ENCODE data around the gene PYROXD2. TPM values are rescaled to one million over a fixed set of nuclear protein-coding genes. Genes with fewer than 3 reads are reported as not detected.

PYROXD2 gene
- total and polyA plus RNA-seq, 2 of the 13 experiments (the other 11 are each of a cell fraction or from before 2014, with no cell fraction given) = 2.0 to 6.2 TPM

DNA sequence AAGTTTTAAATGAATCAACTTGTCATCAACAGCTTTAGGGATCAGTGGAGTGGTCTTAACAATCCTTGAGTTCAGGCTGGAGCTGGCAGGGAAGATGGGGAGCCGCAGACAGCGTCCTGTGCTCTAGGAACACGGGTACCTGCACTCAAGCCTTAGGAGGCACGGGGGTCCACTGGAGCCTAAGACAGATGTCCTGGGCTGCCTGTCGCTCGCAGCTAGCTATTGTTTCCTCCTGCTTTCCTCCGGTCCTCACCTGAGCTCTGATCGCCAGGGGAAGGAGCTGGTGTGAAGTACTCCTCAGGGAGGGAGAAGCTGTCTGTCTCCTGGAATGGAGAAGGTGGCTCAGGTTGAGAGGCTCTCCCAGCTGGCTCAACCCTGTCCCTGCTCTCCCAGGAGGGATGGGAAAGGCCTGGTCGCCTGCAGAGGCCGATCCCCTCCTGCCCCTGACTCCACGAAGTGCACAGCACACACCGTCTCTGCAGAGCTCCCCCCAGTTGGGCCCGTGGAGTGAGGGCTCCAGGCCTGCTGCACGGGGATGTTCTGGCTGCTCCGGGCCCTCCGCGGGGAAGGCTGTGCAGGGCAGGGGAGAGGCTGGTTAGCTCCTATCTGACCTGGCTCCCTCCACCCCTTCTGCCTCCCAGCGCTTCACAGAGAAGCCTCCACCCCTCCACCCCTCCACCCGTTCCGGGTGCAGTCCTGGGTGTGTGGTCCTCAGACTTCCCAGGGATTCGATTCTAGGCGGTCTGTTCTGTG lies 14.5 kb upstream of the PYROXD2 start (continued):
- TF ChIP-seq U2AF2 (IDR thresholded peaks at IDR 0.05; ENCODE audit: low read depth, low read length) = no peak

DNA sequence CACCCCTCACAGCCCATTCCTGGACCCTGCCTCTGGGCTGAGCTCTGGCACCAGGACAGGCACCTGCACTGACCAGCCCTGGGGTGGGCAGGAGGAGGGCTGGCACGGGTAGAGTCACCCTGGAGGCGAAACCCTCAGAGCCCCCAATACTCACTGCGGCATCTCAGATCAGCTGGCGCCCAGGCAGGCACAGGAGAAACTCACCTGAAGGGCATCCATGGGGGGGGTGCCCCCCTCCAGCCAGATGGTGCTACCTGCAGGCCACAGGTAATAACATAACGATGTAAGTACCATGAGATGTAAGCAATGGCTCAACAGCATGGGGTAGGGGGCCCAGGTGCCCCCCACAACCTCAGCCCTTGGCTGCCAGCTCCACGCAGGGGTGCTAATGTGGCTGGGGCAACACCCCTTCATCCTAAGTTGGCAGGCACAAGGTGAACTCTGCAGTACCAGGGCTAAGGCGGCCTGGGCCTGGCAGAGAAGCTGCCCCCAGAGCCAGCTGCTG lies 12.1 kb upstream of the PYROXD2 start:
- BruUV-seq (replicated peaks) = no TSS peak
- no peak for FAIRE-seq
- TF ChIP-seq TCF7L2 (IDR thresholded peaks at IDR 0.05; ENCODE audit: low read depth, low read length) = no peak
- no peak for TF ChIP-seq ELF4 (CRISPR knock-in tag; IDR thresholded peaks at IDR 0.05; ENCODE audit: borderline replicate concordance)
- peak; percentile 45 for TF ChIP-seq AGO2 (optimal IDR thresholded peaks at IDR 0.05; ENCODE audit: low read depth, low read length)
- no peak for TF ChIP-seq ZFAT (CRISPR knock-in tag; conservative IDR thresholded peaks at IDR 0.05)
- no peak for TF ChIP-seq GABPB1 (CRISPR knock-in tag; IDR thresholded peaks at IDR 0.05)
- TF ChIP-seq, protein P1, sequence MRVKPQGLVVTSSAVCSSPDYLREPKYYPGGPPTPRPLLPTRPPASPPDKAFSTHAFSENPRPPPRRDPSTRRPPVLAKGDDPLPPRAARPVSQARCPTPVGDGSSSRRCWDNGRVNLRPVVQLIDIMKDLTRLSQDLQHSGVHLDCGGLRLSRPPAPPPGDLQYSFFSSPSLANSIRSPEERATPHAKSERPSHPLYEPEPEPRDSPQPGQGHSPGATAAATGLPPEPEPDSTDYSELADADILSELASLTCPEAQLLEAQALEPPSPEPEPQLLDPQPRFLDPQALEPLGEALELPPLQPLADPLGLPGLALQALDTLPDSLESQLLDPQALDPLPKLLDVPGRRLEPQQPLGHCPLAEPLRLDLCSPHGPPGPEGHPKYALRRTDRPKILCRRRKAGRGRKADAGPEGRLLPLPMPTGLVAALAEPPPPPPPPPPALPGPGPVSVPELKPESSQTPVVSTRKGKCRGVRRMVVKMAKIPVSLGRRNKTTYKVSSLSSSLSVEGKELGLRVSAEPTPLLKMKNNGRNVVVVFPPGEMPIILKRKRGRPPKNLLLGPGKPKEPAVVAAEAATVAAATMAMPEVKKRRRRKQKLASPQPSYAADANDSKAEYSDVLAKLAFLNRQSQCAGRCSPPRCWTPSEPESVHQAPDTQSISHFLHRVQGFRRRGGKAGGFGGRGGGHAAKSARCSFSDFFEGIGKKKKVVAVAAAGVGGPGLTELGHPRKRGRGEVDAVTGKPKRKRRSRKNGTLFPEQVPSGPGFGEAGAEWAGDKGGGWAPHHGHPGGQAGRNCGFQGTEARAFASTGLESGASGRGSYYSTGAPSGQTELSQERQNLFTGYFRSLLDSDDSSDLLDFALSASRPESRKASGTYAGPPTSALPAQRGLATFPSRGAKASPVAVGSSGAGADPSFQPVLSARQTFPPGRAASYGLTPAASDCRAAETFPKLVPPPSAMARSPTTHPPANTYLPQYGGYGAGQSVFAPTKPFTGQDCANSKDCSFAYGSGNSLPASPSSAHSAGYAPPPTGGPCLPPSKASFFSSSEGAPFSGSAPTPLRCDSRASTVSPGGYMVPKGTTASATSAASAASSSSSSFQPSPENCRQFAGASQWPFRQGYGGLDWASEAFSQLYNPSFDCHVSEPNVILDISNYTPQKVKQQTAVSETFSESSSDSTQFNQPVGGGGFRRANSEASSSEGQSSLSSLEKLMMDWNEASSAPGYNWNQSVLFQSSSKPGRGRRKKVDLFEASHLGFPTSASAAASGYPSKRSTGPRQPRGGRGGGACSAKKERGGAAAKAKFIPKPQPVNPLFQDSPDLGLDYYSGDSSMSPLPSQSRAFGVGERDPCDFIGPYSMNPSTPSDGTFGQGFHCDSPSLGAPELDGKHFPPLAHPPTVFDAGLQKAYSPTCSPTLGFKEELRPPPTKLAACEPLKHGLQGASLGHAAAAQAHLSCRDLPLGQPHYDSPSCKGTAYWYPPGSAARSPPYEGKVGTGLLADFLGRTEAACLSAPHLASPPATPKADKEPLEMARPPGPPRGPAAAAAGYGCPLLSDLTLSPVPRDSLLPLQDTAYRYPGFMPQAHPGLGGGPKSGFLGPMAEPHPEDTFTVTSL (CRISPR knock-in tag; IDR thresholded peaks at IDR 0.05; ENCODE audit: borderline replicate concordance) = no peak
- TF ChIP-seq, protein P2, sequence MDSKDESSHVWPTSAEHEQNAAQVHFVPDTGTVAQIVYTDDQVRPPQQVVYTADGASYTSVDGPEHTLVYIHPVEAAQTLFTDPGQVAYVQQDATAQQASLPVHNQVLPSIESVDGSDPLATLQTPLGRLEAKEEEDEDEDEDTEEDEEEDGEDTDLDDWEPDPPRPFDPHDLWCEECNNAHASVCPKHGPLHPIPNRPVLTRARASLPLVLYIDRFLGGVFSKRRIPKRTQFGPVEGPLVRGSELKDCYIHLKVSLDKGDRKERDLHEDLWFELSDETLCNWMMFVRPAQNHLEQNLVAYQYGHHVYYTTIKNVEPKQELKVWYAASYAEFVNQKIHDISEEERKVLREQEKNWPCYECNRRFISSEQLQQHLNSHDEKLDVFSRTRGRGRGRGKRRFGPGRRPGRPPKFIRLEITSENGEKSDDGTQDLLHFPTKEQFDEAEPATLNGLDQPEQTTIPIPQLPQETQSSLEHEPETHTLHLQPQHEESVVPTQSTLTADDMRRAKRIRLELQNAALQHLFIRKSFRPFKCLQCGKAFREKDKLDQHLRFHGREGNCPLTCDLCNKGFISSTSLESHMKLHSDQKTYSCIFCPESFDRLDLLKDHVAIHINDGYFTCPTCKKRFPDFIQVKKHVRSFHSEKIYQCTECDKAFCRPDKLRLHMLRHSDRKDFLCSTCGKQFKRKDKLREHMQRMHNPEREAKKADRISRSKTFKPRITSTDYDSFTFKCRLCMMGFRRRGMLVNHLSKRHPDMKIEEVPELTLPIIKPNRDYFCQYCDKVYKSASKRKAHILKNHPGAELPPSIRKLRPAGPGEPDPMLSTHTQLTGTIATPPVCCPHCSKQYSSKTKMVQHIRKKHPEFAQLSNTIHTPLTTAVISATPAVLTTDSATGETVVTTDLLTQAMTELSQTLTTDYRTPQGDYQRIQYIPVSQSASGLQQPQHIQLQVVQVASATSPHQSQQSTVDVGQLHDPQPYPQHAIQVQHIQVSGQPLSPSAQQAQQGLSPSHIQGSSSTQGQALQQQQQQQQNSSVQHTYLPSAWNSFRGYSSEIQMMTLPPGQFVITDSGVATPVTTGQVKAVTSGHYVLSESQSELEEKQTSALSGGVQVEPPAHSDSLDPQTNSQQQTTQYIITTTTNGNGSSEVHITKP (CRISPR knock-in tag; IDR thresholded peaks at IDR 0.05; ENCODE audit: low read depth) = no peak
- TF ChIP-seq KLF6 (CRISPR knock-in tag; IDR thresholded peaks at IDR 0.05) = no peak

More for the DNA sequence above, 12.1 kb upstream of the PYROXD2 start:
- Histone ChIP-seq H3K4me2 (ENCODE audit: low read depth, low read length) (no peak overlapping the region), H3K27me3 (ENCODE audit: control insufficient read depth in 1 of 2, insufficient read depth in 2 of 2, low read length in 2 of 2) (no peaks in the 10 kb centered on the region), H3K79me2 (ENCODE audit: insufficient read depth, low read length) (no peaks in the 10 kb centered on the region), H3K9ac (ENCODE audit: insufficient read depth, low read depth, low read length) (no peak overlapping the region), H3K4me3 (replicated peaks in 1 of 3; ENCODE audit: insufficient read depth in 1 of 3, low read depth in 2 of 3, low read length in 3 of 3) (no peak overlapping the region), H3K9me3 (ENCODE audit: low read length) (no peaks in the 10 kb centered on the region), H3K36me3 (replicated peaks in 1 of 2; ENCODE audit: control insufficient read depth in 1 of 2, insufficient read depth in 2 of 2, low read length in 2 of 2) (peaks cover 9 to 31% of the 10 kb centered on the region in 2 experiments), H3K27ac (ENCODE audit: extremely low read length, insufficient read depth, low read length) (no peak overlapping the region), H4K20me1 (ENCODE audit: insufficient read depth, low read length) (0 out of 2 replicates have a peak, but pooled peaks cover 2% of the 10 kb centered on the region), H2AFZ (ENCODE audit: low read length) (no peak overlapping the region), H3K4me1 (ENCODE audit: insufficient read depth, low read length) (peaks cover 10% of the 10 kb centered on the region)
- POLR2A ChIA-PET = interaction anchor here (1.1 kb wide), 1 partner anchor 28 kb away, joined by 3 read pairs; no protein-coding TSS in a partner anchor
- CTCF ChIA-PET (ENCODE audit: low intra/inter-chr PET ratio, low total read pairs) = no interaction called here
- DNase-seq (ENCODE audit: low spot score) (no peak), ATAC-seq (no peak)
- 100% methylated on average over 1 of the region's 7 CpGs for WGBS (ENCODE audit: low lambda C conversion rate)
- intact Hi-C loops (cut with micrococcal nuclease; ENCODE audit: unreplicated experiment) (no loop called here), in situ Hi-C loops (cut with HindIII; ENCODE audit: extremely low pct_ligation_motif_present, low pct_unique_long_range_greater_than_20kb) (no loop called here)
